Esophagus squamous epithelium (tissue), 4 donors: ENCODE measurements around the gene PPP1R7.

Experiments used
- POLR2A ChIP-seq, 4 donors: fragments of 450-650 bp; IDR thresholded peaks; one replicate each; pipeline ENCODE4 v1.6.1; 2017; ENCODE audit warnings: antibody characterized with exemption in 4 of 4, mild to moderate bottlenecking in 4 of 4, moderate library complexity in 3 of 4
- TF ChIP-seq, protein P1 (sequence below), 6 experiments: fragments of 450-650 bp in 4 of 6; fragments of 200-600 bp in 2 of 6; sonication (generic) in 2 of 6; IDR thresholded peaks; one replicate each; pipeline ENCODE4 v1.5.1; 2016 to 2019; ENCODE audit warnings: antibody characterized with exemption in 6 of 6, mild to moderate bottlenecking in 4 of 6, moderate library complexity in 4 of 6

DNA sequence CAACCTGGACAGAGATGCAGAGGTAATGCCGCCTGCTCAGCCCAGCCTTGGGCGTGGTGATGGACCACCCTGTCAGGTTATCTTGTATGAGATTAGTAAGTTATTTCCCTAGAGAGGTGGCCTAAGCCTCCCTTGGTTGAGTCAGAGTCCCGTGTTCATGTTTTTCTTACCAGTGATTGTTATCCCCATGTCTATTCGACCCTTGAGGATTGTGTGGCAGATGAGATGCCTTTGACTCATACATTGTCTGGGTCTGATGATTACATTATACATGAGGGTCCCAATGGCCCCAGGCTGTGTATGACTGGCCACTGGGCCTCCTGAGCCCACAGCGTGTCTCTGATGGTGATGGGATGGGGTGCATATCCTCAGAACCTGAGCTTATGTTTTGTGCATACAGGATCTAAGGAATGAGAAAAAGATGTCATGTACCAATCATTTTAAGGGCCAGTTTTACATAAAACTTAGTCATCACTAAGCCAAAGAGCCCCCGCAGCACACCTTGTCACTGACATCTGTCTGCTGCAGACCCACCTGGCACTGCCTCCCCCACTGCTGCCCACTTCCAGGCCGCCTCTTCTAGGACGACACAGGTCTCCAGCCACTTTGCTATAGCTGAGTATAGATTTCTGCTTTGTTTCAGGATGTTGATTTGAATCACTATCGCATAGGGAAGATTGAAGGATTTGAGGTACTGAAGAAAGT, 7.7 kb downstream of the PPP1R7 start:
- no peak for TF ChIP-seq POLR2A (IDR thresholded peaks at IDR 0.05)
- TF ChIP-seq, protein P1, sequence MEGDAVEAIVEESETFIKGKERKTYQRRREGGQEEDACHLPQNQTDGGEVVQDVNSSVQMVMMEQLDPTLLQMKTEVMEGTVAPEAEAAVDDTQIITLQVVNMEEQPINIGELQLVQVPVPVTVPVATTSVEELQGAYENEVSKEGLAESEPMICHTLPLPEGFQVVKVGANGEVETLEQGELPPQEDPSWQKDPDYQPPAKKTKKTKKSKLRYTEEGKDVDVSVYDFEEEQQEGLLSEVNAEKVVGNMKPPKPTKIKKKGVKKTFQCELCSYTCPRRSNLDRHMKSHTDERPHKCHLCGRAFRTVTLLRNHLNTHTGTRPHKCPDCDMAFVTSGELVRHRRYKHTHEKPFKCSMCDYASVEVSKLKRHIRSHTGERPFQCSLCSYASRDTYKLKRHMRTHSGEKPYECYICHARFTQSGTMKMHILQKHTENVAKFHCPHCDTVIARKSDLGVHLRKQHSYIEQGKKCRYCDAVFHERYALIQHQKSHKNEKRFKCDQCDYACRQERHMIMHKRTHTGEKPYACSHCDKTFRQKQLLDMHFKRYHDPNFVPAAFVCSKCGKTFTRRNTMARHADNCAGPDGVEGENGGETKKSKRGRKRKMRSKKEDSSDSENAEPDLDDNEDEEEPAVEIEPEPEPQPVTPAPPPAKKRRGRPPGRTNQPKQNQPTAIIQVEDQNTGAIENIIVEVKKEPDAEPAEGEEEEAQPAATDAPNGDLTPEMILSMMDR (IDR thresholded peaks at IDR 0.05) = no peak
